ENCODE measurements around the gene HIP1R. TPM values are rescaled to one million over a fixed set of nuclear protein-coding genes. Genes with fewer than 3 reads are reported as not detected.

Gene HIP1R
- polyA plus RNA-seq, 3 donors, result 0.09 to 0.60 TPM; not detected in 1

- Histone ChIP-seq H3K36me3 (replicated peaks in 1 of 2; ENCODE audit: control insufficient read depth in 1 of 2, insufficient read depth in 2 of 2, low read length in 2 of 2) (peaks cover 1 to 2% of the 10 kb centered on the region in 2 donors), H4K20me1 (ENCODE audit: insufficient read depth, low read length) (peaks cover 15% of the 10 kb centered on the region), H3K4me3 (replicated peaks in 1 of 3; ENCODE audit: low read depth in 2 of 3, low read length in 3 of 3) (no peak overlapping the region), H3K4me2 (replicated peaks; ENCODE audit: extremely low read depth, low read length, poor library complexity, severe bottlenecking) (no peak overlapping the region), H3K9me3 (replicated peaks in 1 of 2; ENCODE audit: control insufficient read depth in 1 of 2, insufficient read depth in 1 of 2, low read length in 2 of 2) (no peaks in the 10 kb centered on the region), H2AFZ (ENCODE audit: insufficient read depth, low read depth, low read length, poor library complexity, severe bottlenecking) (no peak overlapping the region), H3K27ac (ENCODE audit: low read depth in 1 of 2, low read length in 2 of 2) (no peak overlapping the region), H3K9ac (ENCODE audit: insufficient read depth, low read length, poor library complexity, severe bottlenecking) (no peak overlapping the region), H3K27me3 (ENCODE audit: control insufficient read depth in 2 of 2, insufficient read depth in 2 of 2, low read length in 2 of 2) (no peaks in the 10 kb centered on the region), H3K79me2 (ENCODE audit: insufficient read depth, low read length) (no peaks in the 10 kb centered on the region), H3K4me1 (ENCODE audit: control insufficient read depth in 1 of 2, insufficient read depth in 2 of 2, low read length in 2 of 2) (peaks cover 0 to 4% of the 10 kb centered on the region in 2 donors)
- TF ChIP-seq CTCF (IDR thresholded peaks at IDR 0.05), result no peak
- H3K27ac Mint-ChIP-seq, result no peak overlapping the region
- no peak overlapping the region for H3K4me3 Mint-ChIP-seq
- peaks cover 0 to 5% (median 1%) of the 10 kb centered on the region in 3 donors for H3K27me3 Mint-ChIP-seq (ENCODE audit: low read depth in 3 of 3)
- intact Hi-C loops (cut with micrococcal nuclease), result no loop called here
- no peaks in the 10 kb centered on the region for H3K9me3 Mint-ChIP-seq
- WGBS (ENCODE audit: insufficient coverage), result 90% methylated on average over 13 of the region's 14 CpGs
- no peak for DNase-seq
- no peaks in the 10 kb centered on the region for H3K4me1 Mint-ChIP-seq
- peaks cover 0 to 3% of the 10 kb centered on the region in 2 donors for H3K36me3 Mint-ChIP-seq
These were observed 22.9 kb downstream of the HIP1R start for GRCh38 chr12:122858171-122858570.

- Histone ChIP-seq H3K27me3 (ENCODE audit: control insufficient read depth in 2 of 2, insufficient read depth in 2 of 2, low read length in 2 of 2) (no peaks in the 10 kb centered on the region), H3K79me2 (ENCODE audit: insufficient read depth, low read length) (no peaks in the 10 kb centered on the region), H4K20me1 (ENCODE audit: insufficient read depth, low read length) (peaks cover 20% of the 10 kb centered on the region), H3K4me1 (ENCODE audit: control insufficient read depth in 1 of 2, insufficient read depth in 2 of 2, low read length in 2 of 2) (peaks cover 0 to 4% of the 10 kb centered on the region in 2 donors), H3K4me2 (replicated peaks; ENCODE audit: extremely low read depth, low read length, poor library complexity, severe bottlenecking) (no peak overlapping the region), H3K27ac (ENCODE audit: low read depth in 1 of 2, low read length in 2 of 2) (no peak overlapping the region), H3K9ac (ENCODE audit: insufficient read depth, low read length, poor library complexity, severe bottlenecking) (no peak overlapping the region), H3K36me3 (replicated peaks in 1 of 2; ENCODE audit: control insufficient read depth in 1 of 2, insufficient read depth in 2 of 2, low read length in 2 of 2) (peaks cover 3 to 5% of the 10 kb centered on the region in 2 donors), H3K4me3 (replicated peaks in 1 of 3; ENCODE audit: low read depth in 2 of 3, low read length in 3 of 3) (no peak overlapping the region), H2AFZ (ENCODE audit: insufficient read depth, low read depth, low read length, poor library complexity, severe bottlenecking) (no peak overlapping the region), H3K9me3 (replicated peaks in 1 of 2; ENCODE audit: control insufficient read depth in 1 of 2, insufficient read depth in 1 of 2, low read length in 2 of 2) (no peaks in the 10 kb centered on the region)
- WGBS (ENCODE audit: insufficient coverage), result 93% methylated on average over 21 of the region's 22 CpGs
- Mint-ChIP-seq H3K27ac (no peak overlapping the region), H3K4me1 (no peaks in the 10 kb centered on the region), H3K36me3 (peaks cover 0 to 7% of the 10 kb centered on the region in 2 donors), H3K4me3 (no peak overlapping the region), H3K27me3 (ENCODE audit: low read depth in 3 of 3) (peaks cover 0 to 5% (median 1%) of the 10 kb centered on the region in 3 donors), H3K9me3 (no peaks in the 10 kb centered on the region)
- DNase-seq, result no peak
- no peak for TF ChIP-seq CTCF (IDR thresholded peaks at IDR 0.05)
- intact Hi-C loops (cut with micrococcal nuclease), result no loop called here
These were observed 23.5 kb downstream of the HIP1R start for GRCh38 chr12:122858591-122859302.

Data from CD14-positive monocyte (primary cell).